Activated CD4-positive, alpha-beta T cell treated with anti-CD3 and anti-CD28 coated beads, Interleukin-2, amount 10 ng/mL, durations not matched to agents 24 days and 14 days (primary cell): Measurements from ENCODE around the gene CFAP45. TPM values are rescaled to one million over a fixed set of nuclear protein-coding genes. Genes with fewer than 3 reads are reported as not detected.
A peak's percentile ranks its signal among the peaks of the same experiment; 100 is the strongest.

ENCODE experiments used
- DNase-seq: peaks from one replicate; pipeline ENCODE4 v3.0.0; 2022
- H3K27ac Mint-ChIP-seq: one replicate; pipeline ENCODE4 v1.8.0; 2022; ENCODE audit warnings: mild to moderate bottlenecking, mixed read lengths
- H3K27me3 Mint-ChIP-seq: one replicate; pipeline ENCODE4 v1.8.0; 2022; ENCODE audit warnings: mixed read lengths
- H3K36me3 Mint-ChIP-seq: one replicate; pipeline ENCODE4 v1.8.0; 2022; ENCODE audit warnings: low read depth, mild to moderate bottlenecking, mixed read lengths
- H3K4me1 Mint-ChIP-seq: one replicate; pipeline ENCODE4 v1.8.0; 2021; ENCODE audit warnings: mixed read lengths
- H3K4me3 Mint-ChIP-seq: one replicate; pipeline ENCODE4 v1.8.0; 2022; ENCODE audit warnings: mild to moderate bottlenecking, moderate library complexity, mixed read lengths
- H3K9me3 Mint-ChIP-seq: one replicate; pipeline ENCODE4 v1.8.0; 2021; ENCODE audit warnings: mixed read lengths
- intact Hi-C: fragments of 100-400 bp; cut with micrococcal nuclease; formaldehyde crosslinking; loops from one replicate; pipeline ENCODE4 v1.15.1; 2023
- total RNA-seq: library from RNA; stranded (reverse); gene quantifications from 2 replicates; pipeline ENCODE4 v1.2.3, GENCODE V29; 2022

Gene CFAP45
- total RNA-seq, 1 donor from 2014 or later, result 1.5 TPM

DNA sequence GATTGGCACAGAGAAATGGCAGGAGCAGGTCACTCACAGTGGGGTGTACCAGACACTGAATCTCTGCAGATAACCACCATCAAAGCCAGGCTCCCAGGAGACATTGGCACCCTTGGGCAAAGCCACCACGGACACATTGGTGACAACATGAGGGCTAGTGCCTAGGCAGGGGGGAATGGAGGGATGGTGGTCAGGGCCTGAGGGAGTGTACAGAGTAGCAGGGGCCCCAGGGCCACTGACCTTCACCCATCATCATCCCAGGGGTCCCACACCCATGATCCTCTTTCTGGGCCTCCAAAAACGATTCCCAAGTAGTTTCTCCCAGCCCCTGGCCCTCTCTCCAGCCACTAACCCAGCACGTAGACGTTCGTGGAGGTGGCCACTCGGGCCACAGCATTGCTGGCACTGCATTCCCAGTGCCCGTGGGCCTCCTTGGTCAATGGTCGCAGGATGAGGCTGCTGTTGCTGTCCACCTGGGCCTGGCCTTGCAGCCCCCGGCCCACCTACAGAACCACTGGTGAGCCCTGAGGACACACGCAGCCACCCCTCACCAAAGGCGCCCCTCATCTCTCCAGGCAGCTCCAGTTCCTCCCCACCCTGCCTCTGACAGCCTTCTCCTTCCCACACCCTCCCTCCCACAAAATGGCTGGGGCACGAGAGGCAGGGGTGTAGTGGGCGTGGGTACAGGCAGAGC, 31.3 kb upstream of the CFAP45 start:
- no peak overlapping the region for H3K27ac Mint-ChIP-seq
- no peaks in the 10 kb centered on the region for H3K9me3 Mint-ChIP-seq
- intact Hi-C loops, result no loop called here
- DNase-seq, result no peak
- H3K4me3 Mint-ChIP-seq, result no peak overlapping the region
- peaks cover 9% of the 10 kb centered on the region for H3K4me1 Mint-ChIP-seq
- no peaks in the 10 kb centered on the region for H3K36me3 Mint-ChIP-seq
- H3K27me3 Mint-ChIP-seq, result peaks cover 14% of the 10 kb centered on the region

DNA sequence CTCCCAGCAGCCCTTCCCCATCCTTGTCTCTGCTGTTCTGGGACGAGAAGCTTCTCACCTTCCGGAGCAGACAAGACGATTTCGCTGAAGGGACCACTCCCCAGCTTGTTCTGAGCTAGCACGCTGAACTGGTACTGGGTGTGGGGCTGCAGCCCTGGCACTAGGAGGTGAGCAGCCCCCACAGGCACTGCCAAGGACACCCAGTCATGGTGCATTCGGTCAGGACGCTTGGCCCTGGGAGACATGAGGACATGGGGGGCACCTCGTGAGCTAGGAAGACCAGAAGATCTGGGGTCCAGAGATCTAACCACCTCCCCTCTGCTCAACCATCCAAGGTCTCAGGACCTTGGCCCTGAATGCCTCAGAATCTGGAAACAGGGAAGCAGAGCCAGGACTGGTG, 30.7 kb upstream of the CFAP45 start:
- intact Hi-C loops, result no loop called here
- H3K4me3 Mint-ChIP-seq, result no peak overlapping the region
- H3K27me3 Mint-ChIP-seq, result peaks cover 11% of the 10 kb centered on the region
- H3K27ac Mint-ChIP-seq, result no peak overlapping the region
- H3K4me1 Mint-ChIP-seq, result peaks cover 13% of the 10 kb centered on the region
- DNase-seq, result no peak
- no peaks in the 10 kb centered on the region for H3K36me3 Mint-ChIP-seq
- no peaks in the 10 kb centered on the region for H3K9me3 Mint-ChIP-seq

DNA sequence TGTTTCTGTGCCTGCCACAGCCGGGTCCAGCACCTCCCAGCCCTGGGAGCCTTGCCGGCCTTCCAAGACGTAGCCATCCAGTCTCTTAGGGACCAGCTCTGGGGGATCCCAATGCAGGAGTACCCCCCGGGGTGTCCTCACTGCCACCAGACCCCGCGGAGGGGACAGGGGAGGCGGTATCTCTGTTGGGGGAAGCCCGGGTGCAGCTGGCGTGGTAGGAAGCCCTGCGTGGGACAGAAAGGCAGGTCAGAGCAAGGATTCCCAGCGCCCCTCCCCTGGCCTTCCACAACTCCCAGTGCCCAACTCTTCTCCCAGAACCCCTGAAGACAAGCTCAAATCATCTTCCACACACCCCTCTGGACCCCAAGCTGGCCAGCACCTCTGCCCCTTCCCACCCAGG, 30.3 kb upstream of the CFAP45 start:
- Mint-ChIP-seq H3K27me3 (peaks cover 8% of the 10 kb centered on the region), H3K4me3 (no peak overlapping the region), H3K4me1 (peaks cover 16% of the 10 kb centered on the region), H3K36me3 (no peaks in the 10 kb centered on the region), H3K9me3 (no peaks in the 10 kb centered on the region), H3K27ac (no peak overlapping the region)
- DNase-seq, result no peak
- intact Hi-C loops, result no loop called here

DNA sequence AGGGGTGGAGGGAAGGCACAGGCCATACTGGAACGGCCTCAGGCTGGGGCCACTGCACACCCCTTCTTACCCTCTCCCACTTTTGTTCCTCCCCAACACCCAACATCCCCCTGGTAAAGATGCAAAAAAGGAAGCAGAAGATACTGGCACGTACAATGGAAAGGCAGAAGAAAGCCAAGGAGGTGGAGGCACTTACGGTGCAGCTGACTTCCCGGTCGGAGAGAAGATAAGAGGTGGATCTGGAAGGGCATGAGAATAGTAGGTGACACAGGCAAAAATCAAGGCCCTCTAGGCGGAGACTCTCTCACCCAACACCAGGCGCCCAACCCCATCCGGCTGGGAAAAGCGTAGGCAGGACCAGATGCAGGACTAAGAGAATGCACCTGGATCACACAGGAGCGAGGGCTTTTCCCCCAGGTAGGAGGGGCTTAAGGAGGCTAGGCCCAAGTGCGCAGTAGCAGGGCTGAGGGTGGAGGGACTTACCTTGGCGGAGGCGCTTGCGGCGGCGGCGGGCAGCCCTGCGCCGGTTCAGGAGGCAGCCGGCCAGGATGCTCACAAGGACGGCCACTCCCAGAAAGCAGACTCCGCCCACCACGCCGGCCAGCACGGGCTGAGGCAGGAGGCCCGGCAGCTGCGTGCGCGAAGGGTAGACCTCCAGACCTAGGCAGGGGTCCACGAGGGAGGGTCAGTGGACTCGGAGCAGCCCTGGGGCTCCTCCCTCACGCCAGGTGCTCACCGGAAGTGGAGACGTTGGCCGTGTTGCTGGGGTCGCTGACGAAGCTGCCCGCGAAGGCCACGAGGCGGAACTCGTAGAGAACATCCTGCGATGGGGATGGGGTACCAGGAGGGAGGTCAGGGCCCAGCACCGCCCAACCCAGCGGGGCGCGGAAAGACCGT, 29.4 kb upstream of the CFAP45 start:
- Mint-ChIP-seq H3K4me1 (peaks cover 16% of the 10 kb centered on the region), H3K36me3 (no peaks in the 10 kb centered on the region), H3K9me3 (no peaks in the 10 kb centered on the region), H3K27me3 (peaks cover 5% of the 10 kb centered on the region), H3K4me3 (no peak overlapping the region), H3K27ac (no peak overlapping the region)
- DNase-seq, result no peak
- intact Hi-C loops, result loop anchor here (10.0 kb wide), 1 partner anchor 695 kb away; no protein-coding TSS in a partner anchor

DNA sequence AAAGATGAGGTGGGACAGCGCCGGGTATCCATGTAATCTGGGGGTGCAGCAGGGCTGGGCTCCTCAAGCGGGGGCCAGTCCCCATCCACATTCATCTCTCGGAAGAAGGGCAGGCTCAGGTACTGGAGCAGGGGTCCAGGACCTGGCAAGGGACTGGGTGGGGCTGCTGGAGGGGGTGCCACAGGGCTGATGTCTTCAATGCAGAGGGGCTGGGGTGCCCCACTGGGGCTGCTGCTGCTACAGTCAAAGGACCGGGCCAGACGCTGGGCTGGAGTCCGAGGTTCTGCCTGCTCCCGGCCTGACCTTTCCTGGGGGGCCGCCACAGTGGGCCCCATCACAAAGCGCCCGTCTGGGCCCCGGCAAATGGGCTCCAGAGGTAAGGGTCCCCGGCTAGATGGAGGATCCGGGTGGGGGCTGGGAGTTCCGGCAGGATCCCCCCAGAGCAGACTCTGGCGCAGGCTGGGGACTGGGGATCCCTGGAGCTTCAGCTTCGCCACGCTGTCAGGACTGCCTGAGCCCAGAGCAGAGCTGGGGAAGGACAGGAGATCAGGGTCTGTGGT, 28.6 kb upstream of the CFAP45 start:
- Mint-ChIP-seq H3K4me3 (no peak overlapping the region), H3K9me3 (no peaks in the 10 kb centered on the region), H3K27me3 (peaks cover 1% of the 10 kb centered on the region), H3K36me3 (peaks cover 6% of the 10 kb centered on the region), H3K4me1 (peaks cover 19% of the 10 kb centered on the region), H3K27ac (no peak overlapping the region)
- no peak for DNase-seq
- intact Hi-C loops, result loop anchor here (10.0 kb wide), 1 partner anchor 696 kb away; no protein-coding TSS in a partner anchor

DNA sequence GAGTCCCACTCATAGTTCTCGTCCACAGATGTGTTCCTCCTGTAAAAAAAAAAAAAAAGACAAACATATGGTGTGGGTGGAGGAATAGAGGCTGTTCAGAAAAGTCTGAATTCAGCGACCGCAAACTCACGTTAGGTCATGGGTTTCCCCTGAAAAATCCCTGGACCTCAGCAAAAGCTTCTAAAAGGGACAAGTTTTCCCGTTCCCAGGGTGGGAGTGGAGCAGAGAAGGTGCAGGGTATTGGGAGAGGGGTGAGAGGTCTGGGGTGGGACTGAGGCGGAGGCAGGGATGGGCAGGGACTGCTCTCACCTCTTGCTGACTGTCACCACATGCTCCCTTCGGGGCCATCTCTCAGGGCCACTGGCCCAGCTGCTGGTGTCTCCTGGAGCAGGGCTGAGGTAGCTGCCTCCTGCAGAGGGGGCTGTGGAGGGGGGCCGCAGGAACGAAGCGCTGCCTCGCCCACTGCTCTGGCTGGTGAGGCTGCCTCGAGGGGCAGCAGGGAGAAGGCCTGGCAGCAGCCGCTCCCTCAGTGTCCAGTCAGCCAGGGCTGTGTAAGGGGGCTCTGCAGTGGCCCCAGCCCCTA, 28.0 kb upstream of the CFAP45 start:
- Mint-ChIP-seq H3K27ac (no peak overlapping the region), H3K36me3 (peaks cover 9% of the 10 kb centered on the region), H3K4me1 (peaks cover 24% of the 10 kb centered on the region), H3K9me3 (no peaks in the 10 kb centered on the region), H3K4me3 (no peak overlapping the region), H3K27me3 (no peaks in the 10 kb centered on the region)
- DNase-seq, result no peak
- intact Hi-C loops, result loop anchor here (10.0 kb wide), 1 partner anchor 697 kb away; no protein-coding TSS in a partner anchor

DNA sequence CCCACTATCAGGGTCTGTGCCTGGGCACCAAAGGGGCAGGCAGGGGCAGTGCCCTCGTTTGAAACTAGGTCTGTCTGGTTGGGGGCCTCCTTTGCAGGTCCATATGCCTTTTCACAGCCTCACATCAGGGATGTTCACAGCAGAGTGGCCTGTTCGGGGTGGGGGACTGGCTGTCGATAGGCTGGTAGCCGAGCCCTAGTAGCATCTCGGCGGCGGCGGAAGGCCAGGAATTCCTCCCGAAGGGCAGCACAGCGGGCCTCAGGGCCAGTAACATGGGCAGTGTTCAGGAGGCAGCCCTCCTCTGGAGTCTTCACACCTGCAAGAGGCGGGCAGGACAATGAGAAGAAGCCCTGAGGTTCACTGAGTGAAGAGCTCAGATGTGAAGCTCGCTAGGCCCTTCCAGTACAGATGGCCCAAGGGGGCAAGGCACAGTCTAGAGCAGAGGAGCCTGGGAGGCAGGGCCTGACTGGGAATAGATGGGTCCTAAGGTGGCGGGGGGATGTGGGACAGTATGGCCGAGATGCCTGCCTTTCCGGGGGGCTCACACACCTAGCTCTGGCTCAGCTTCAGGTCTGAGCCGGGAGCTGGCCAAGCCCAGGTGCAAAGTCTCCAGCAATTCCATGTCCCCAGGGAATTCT, 27.4 kb upstream of the CFAP45 start:
- intact Hi-C loops, result loop anchor here (10.0 kb wide), 1 partner anchor 697 kb away; no protein-coding TSS in a partner anchor
- Mint-ChIP-seq H3K36me3 (peaks cover 12% of the 10 kb centered on the region), H3K4me3 (no peak overlapping the region), H3K4me1 (peaks cover 25% of the 10 kb centered on the region), H3K27ac (peak overlapping the region; percentile 58), H3K27me3 (no peaks in the 10 kb centered on the region), H3K9me3 (no peaks in the 10 kb centered on the region)
- DNase-seq, result no peak

DNA sequence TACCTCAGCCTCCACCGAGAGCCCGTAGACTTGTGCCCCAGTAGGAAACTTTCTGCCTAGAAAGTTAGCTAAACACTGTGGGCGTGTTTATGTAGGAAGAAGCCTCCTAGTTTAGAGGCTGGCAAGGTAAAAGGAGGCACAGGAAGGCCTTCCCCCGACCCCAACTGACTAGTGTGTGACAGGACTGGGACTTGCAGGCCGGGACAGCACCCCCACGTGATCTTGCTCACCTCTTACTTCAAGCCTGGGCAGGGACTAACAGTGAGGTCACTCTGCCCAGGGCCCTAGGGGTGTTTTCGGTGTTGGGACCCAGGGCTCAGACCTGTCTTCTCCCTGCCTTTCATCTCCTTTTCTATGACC, 25.7 kb upstream of the CFAP45 start:
- H3K36me3 Mint-ChIP-seq, result peaks cover 24% of the 10 kb centered on the region
- peak overlapping the region; percentile 92 for H3K4me3 Mint-ChIP-seq
- intact Hi-C loops, result loop anchor here (1.0 to 10.0 kb wide), 3 partner anchors 106 to 699 kb away; partner anchors contain the start of gene PIGM
- H3K4me1 Mint-ChIP-seq, result peaks cover 41% of the 10 kb centered on the region
- peak overlapping the region; percentile 98 for H3K27ac Mint-ChIP-seq
- no peaks in the 10 kb centered on the region for H3K27me3 Mint-ChIP-seq
- no peaks in the 10 kb centered on the region for H3K9me3 Mint-ChIP-seq
- no peak for DNase-seq

DNA sequence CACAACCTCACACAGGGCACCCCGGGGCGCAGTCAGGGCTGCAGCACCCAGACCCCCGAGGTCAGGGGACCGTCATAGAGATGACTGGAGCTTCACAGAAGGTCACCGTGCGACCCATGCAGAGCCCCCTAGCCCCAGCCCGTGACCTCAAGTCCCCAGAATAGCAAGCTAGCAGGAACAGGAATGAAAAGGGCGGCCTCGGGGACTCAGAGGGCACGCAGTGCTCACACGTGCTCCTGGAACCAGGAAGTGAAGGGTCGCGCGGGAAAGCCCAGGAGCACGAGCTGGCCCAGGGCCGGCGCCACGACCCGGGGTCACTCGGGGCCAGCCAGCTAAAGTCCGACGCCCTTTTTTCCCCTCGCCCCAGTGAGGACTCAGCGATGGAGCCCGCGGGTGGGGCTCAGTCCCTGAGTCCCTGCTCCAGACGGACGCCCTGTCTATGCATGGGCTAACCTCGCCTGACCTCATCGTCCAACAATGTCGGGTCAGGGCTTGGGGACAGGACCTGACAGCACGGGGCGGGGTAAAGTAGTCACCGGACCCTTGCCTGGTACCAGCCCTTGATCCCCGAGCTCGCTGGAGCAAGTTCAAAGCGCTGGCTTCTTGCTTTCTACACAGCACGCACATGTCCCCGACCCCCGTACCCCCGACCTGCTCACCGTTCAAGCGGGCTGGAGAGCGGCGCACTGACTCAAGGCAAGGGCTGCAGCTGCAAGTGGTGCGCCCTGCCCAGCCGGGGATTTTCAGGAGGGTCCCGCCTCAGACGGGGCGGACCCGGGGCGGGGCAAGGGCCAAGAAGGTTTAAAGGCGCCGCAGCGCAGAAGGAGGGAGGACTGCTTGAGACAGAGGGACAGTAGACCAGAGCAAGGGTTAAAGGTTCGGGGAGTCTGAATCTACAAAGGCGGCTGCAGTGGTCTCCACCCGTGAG, 25.1 kb upstream of the CFAP45 start, which contains the start of gene TAGLN2:
TAGLN2 (minus strand) TSS at position 717 of the 928 bp plus-strand sequence. CDS start 4,998 bp downstream, outside the sequence.
- Mint-ChIP-seq H3K4me1 (peaks cover 45% of the 10 kb centered on the region), H3K36me3 (peaks cover 30% of the 10 kb centered on the region), H3K4me3 (peak within 1 kb of the TSS; percentile 92), H3K9me3 (no peaks in the 10 kb centered on the region), H3K27me3 (no peaks in the 10 kb centered on the region), H3K27ac (peak within 1 kb of the TSS; percentile 98)
- intact Hi-C loops, result loop anchor here (1.0 to 10.0 kb wide), 5 partner anchors 106 to 848 kb away; partner anchors contain the start of genes AIM2, DCAF8 and PIGM
- peak; percentile 98 for DNase-seq

DNA sequence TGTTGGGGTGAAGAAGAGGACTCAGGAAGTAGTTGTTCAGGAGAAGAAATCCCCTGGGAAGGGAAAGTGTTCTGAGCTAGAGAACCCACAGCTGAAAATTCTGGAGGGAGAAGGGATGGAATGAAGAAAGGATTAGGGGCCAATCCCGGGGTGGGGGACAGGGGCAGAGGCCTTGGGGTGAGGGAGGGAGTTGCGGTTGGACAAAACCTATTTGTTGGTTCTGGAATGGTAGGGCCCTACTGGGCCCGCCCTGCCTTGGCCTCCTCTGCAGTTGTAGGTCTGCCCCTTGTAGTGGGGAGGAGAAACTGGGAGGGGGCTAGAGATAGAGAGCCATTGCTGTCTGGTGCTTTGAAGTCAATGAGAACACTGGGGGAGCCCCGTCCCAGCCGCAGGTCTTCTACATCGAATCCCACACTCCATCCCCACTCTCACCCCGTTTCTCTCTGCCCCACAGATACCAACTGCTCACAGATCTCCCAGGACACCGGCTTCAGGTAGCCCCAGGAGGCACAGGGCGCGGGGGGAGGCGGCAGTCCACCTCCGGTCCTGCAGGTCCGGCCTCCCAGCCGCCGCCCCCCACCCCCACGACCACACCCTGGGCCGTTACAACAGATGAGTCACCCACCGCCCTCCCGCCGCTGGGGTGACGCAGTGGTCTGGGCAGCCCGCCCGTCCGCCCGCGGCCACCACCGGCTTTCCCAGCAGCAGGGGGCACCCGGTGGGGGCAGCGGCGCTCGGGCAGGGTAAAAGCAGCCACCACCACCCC, 24.2 kb upstream of the CFAP45 start:
- Mint-ChIP-seq H3K27ac (peak overlapping the region; percentile 98), H3K36me3 (peaks cover 38% of the 10 kb centered on the region), H3K27me3 (no peaks in the 10 kb centered on the region), H3K9me3 (no peaks in the 10 kb centered on the region), H3K4me1 (peaks cover 49% of the 10 kb centered on the region), H3K4me3 (peak overlapping the region; percentile 92)
- intact Hi-C loops, result loop anchor here (5.0 to 10.0 kb wide), 3 partner anchors 338 to 847 kb away; partner anchors contain the start of genes AIM2 and DCAF8
- DNase-seq, result peak; percentile 90

DNA sequence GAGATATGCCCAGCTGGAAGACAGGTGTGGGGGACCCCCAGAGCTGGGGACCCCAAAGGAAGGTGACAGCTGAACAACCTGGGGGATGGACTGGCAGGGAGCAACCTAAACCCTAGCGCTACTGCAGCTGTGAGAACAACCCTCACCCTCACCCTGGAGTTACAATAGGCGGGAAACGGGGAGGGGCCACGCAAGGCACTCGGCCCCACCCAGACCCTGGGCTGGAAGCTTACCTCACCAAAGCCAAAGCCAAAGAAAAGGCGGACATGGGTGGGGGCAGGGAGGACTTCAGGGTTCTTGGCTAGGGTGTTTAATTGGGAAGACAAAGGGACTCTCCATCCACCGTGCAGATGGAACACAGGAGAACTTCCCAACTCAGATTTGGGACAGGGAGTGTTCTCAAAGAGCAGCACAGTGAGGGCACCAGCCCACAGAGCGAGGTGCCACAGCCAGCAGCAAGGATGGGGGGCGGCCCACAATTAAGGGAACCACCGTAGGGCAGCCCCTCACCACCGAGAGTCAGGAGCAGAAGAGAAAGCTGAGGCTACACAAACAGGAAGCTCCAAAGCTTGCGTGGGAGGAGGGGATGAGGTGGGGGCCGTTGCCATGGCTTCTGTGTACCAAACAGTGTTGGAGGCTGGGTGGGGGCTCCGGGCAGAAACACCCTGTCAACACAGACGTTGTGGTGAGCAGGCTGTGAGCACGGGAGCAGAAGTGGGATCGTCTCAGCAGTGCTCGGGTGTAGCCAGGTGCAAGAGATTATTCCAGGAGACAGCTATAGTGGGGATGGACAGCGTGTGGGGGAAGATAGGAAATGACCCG, 23.4 kb upstream of the CFAP45 start:
- peak; percentile 98 for DNase-seq
- Mint-ChIP-seq H3K36me3 (peaks cover 44% of the 10 kb centered on the region), H3K4me1 (peaks cover 53% of the 10 kb centered on the region), H3K27ac (peak overlapping the region; percentile 98), H3K4me3 (peak overlapping the region; percentile 92), H3K27me3 (no peaks in the 10 kb centered on the region), H3K9me3 (no peaks in the 10 kb centered on the region)
- intact Hi-C loops, result loop anchor here (1.0 to 10.0 kb wide), 5 partner anchors 143 to 909 kb away; partner anchors contain the start of genes AIM2, DCAF8 and DUSP23
